Panc1 (cell line): ENCODE measurements around the gene TULP1. TPM values are rescaled to one million over a fixed set of nuclear protein-coding genes. Genes with fewer than 3 reads are reported as not detected.

ENCODE experiments used
- ATAC-seq: fragments of 200-7000 bp; cut with Tn5 transposase; 2 replicates; pipeline ENCODE4 v1.9.1; 2020; ENCODE audit warnings: mild to moderate bottlenecking, moderate library complexity
- BruUV-seq: library from RNA; stranded (reverse); fragments of 400-500 nt; replicated peaks from 2 replicates; lab custom pipeline; 2021; lab: Mats Ljungman, UMichigan
- CTCF ChIA-PET: fragments of 300-600 bp; sonication (Branson Sonifier 250); formaldehyde crosslinking; loops from one replicate; lab custom pipeline; 2022; ENCODE audit warnings: antibody characterized with exemption; lab: Charles Lee
- POLR2A ChIA-PET: fragments of 300-600 bp; sonication (Branson Sonifier 250); formaldehyde crosslinking; loops from one replicate; lab custom pipeline; 2022; ENCODE audit warnings: antibody characterized with exemption; lab: Charles Lee
- DNase-seq: peaks from one replicate; pipeline ENCODE4 v3.0.0-alpha.2; 2010; ENCODE audit warnings: low read depth, low spot score
- H3K27ac ChIP-seq: 2 replicates; pipeline ENCODE4 v1.5.1; 2011; ENCODE audit warnings: mild to moderate bottlenecking, low read length, inconsistent platforms
- H3K27me3 ChIP-seq: fragments of 200-500 bp; sonication (Bioruptor generic); 2 replicates; pipeline ENCODE4 v1.6.0; 2014; ENCODE audit warnings: low read length, inconsistent platforms; ENCODE audit not compliant: control insufficient read depth, insufficient read depth
- H3K36me3 ChIP-seq: fragments of 200-500 bp; sonication (Bioruptor generic); 2 replicates; pipeline ENCODE4 v1.5.1; 2014; ENCODE audit warnings: inconsistent platforms, mild to moderate bottlenecking, low read length, moderate library complexity; ENCODE audit not compliant: control insufficient read depth, insufficient read depth
- H3K4me1 ChIP-seq: 2 replicates; pipeline ENCODE4 v1.5.1; 2011; ENCODE audit warnings: inconsistent platforms, mild to moderate bottlenecking, low read length, moderate library complexity; ENCODE audit not compliant: control insufficient read depth, insufficient read depth
- H3K4me3 ChIP-seq, 2 experiments: 2 replicates each; pipeline ENCODE4 v1.5.1; 2011 to 2012; ENCODE audit warnings: low read depth in 2 of 2, low read length in 2 of 2, mild to moderate bottlenecking in 2 of 2, inconsistent platforms in 1 of 2, moderate library complexity in 1 of 2
- H3K9me3 ChIP-seq: fragments of 200-500 bp; sonication (Bioruptor generic); 2 replicates; pipeline ENCODE4 v1.5.1; 2014; ENCODE audit warnings: low read depth, mild to moderate bottlenecking, inconsistent platforms, low read length, moderate library complexity; ENCODE audit not compliant: control insufficient read depth, insufficient read depth
- POLR2AphosphoS5 ChIP-seq: IDR thresholded peaks from 2 replicates; pipeline ENCODE4 v1.6.1; 2012; ENCODE audit warnings: mild to moderate bottlenecking, low read depth, low read length, moderate library complexity
- SIN3A ChIP-seq: IDR thresholded peaks from 2 replicates; pipeline ENCODE4 v1.6.1; 2012; ENCODE audit warnings: low read depth, mild to moderate bottlenecking, low read length, moderate library complexity, borderline replicate concordance; ENCODE audit not compliant: insufficient read depth
- TCF7L2 ChIP-seq: IDR thresholded peaks from 2 replicates; pipeline ENCODE4 v1.6.1; 2011; ENCODE audit warnings: mild to moderate bottlenecking, low read depth, low read length, inconsistent platforms
- in situ Hi-C: cut with HindIII; loops from 2 replicates; pipeline ENCODE4 v1.10.0; 2016; ENCODE audit warnings: low sequenced_read_pairs, low pct_unique_long_range_greater_than_20kb
- intact Hi-C: fragments of 100-400 bp; cut with micrococcal nuclease; formaldehyde crosslinking; loops from one replicate; pipeline ENCODE4 v1.10.0; 2022; ENCODE audit not compliant: unreplicated experiment
- total RNA-seq: library from RNA; stranded (reverse); gene quantifications from one replicate; pipeline ENCODE4 v1.2.1, GENCODE V29; 2021; ENCODE audit not compliant: unreplicated experiment
- TF ChIP-seq, protein P1 (sequence below), 2 experiments: IDR thresholded peaks; 2 replicates each; pipeline ENCODE4 v1.6.1; 2011 to 2012; ENCODE audit warnings: low read depth in 2 of 2, control low read depth in 1 of 2, low read length in 1 of 2, mild to moderate bottlenecking in 1 of 2, moderate library complexity in 1 of 2; ENCODE audit not compliant: insufficient read depth in 1 of 2
- TF ChIP-seq, protein P2 (sequence below): fragments of 450-650 bp; IDR thresholded peaks from 2 replicates; pipeline ENCODE4 v1.5.1; 2017; ENCODE audit warnings: mild to moderate bottlenecking

Gene TULP1
- total RNA-seq, 1 experiment from 2014 or later, result not detected

DNA sequence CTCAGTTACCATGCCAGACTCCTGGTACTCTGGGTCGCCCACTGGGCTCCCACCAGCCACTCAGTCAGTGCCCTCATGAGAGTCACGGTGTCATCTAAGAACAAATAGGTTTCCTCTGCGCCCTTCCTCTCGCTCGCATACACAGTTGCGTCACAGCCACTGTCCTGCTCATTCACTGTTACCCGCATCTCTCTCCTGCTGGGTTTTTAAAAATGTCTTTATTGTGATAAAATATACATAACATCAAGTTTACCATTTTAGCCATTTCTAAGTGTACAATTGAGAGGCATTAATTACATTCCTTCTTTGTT lies 19.8 kb downstream of the TULP1 start:
- no peaks in the 10 kb centered on the region for H3K9me3 ChIP-seq
- no peak overlapping the region for H3K27ac ChIP-seq
- in situ Hi-C loops, result no loop called here
- no TSS peak for BruUV-seq
- ChIA-PET CTCF (no interaction called here), POLR2A (no interaction called here)
- intact Hi-C loops, result no loop called here
- TF ChIP-seq, protein P1, sequence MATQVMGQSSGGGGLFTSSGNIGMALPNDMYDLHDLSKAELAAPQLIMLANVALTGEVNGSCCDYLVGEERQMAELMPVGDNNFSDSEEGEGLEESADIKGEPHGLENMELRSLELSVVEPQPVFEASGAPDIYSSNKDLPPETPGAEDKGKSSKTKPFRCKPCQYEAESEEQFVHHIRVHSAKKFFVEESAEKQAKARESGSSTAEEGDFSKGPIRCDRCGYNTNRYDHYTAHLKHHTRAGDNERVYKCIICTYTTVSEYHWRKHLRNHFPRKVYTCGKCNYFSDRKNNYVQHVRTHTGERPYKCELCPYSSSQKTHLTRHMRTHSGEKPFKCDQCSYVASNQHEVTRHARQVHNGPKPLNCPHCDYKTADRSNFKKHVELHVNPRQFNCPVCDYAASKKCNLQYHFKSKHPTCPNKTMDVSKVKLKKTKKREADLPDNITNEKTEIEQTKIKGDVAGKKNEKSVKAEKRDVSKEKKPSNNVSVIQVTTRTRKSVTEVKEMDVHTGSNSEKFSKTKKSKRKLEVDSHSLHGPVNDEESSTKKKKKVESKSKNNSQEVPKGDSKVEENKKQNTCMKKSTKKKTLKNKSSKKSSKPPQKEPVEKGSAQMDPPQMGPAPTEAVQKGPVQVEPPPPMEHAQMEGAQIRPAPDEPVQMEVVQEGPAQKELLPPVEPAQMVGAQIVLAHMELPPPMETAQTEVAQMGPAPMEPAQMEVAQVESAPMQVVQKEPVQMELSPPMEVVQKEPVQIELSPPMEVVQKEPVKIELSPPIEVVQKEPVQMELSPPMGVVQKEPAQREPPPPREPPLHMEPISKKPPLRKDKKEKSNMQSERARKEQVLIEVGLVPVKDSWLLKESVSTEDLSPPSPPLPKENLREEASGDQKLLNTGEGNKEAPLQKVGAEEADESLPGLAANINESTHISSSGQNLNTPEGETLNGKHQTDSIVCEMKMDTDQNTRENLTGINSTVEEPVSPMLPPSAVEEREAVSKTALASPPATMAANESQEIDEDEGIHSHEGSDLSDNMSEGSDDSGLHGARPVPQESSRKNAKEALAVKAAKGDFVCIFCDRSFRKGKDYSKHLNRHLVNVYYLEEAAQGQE (IDR thresholded peaks at IDR 0.05; ENCODE audit: insufficient read depth in 1 of 2, low read depth in 2 of 2, low read length in 1 of 2), result no peak
- TF ChIP-seq SIN3A (no peak), POLR2AphosphoS5 (no peak)
- DNase-seq, result no peak
- H3K27me3 ChIP-seq, result no peaks in the 10 kb centered on the region
- H3K4me1 ChIP-seq, result peaks cover 31% of the 10 kb centered on the region
- no peak for ATAC-seq
- no peak overlapping the region for H3K4me3 ChIP-seq
- H3K36me3 ChIP-seq, result no peaks in the 10 kb centered on the region; the same call in 1 of the 2 replicates

DNA sequence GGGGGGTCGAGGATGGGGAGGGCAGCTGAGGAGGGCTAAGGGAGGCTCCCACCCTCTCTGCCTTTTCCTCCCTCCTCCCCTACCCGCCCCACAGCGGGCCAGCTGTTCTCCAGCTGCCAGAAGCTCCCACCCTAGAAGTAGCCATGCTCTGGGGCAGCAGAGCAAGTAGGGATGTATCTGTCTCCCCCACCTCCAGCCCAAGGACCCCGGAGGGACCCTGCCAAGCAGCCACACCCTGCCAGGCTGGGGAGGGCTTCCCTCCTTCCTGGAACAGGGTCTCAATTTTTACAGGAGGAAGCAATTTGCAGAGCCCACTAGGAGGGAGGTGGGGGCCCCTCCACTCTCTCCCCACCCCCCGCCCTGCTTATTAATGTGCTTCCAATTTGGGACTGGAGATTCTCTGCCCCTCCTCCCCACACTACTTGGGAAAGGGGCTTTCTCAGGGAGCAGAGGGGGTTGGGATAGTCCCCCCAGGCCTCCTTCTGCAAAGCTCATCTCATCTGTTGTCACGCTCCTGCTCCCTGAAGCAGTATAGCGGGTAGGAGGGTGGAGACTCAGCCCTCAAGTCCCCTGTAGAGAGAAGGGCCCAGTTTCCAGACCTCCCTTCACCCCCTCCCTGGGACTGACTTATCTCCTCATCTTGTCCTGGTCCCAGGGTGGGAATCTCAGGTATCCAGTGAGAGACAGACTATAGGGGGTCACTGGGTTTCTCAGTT lies 20.3 kb downstream of the TULP1 start:
- BruUV-seq, result no TSS peak
- TF ChIP-seq, protein P2, sequence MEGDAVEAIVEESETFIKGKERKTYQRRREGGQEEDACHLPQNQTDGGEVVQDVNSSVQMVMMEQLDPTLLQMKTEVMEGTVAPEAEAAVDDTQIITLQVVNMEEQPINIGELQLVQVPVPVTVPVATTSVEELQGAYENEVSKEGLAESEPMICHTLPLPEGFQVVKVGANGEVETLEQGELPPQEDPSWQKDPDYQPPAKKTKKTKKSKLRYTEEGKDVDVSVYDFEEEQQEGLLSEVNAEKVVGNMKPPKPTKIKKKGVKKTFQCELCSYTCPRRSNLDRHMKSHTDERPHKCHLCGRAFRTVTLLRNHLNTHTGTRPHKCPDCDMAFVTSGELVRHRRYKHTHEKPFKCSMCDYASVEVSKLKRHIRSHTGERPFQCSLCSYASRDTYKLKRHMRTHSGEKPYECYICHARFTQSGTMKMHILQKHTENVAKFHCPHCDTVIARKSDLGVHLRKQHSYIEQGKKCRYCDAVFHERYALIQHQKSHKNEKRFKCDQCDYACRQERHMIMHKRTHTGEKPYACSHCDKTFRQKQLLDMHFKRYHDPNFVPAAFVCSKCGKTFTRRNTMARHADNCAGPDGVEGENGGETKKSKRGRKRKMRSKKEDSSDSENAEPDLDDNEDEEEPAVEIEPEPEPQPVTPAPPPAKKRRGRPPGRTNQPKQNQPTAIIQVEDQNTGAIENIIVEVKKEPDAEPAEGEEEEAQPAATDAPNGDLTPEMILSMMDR, result no peak
- TF ChIP-seq POLR2AphosphoS5, result no peak
- TF ChIP-seq, protein P1 (IDR thresholded peaks at IDR 0.05; ENCODE audit: insufficient read depth in 1 of 2, low read depth in 2 of 2, low read length in 1 of 2), result no peak
- no peak for TF ChIP-seq SIN3A
- no peak for TF ChIP-seq TCF7L2
- Histone ChIP-seq H3K36me3 (no peaks in the 10 kb centered on the region; the same call in 1 of the 2 replicates), H3K9me3 (no peaks in the 10 kb centered on the region), H3K27me3 (no peaks in the 10 kb centered on the region), H3K4me1 (peaks cover 36% of the 10 kb centered on the region), H3K27ac (no peak overlapping the region), H3K4me3 (no peak overlapping the region)
- ATAC-seq (no peak), DNase-seq (no peak)
- ChIA-PET POLR2A (interaction anchor here (0.5 kb wide), 1 partner anchor 1298 kb away, joined by 6 read pairs; no protein-coding TSS in a partner anchor), CTCF (no interaction called here)
- intact Hi-C loops (no loop called here), in situ Hi-C loops (no loop called here)
